ENCODE data around the gene UMODL1.

The UMODL1 gene

GRCh38 chr21:42143111-42143510 lies 72.0 kb downstream of the UMODL1 start:
- Mint-ChIP-seq H3K4me1 (peaks cover 19% of the 10 kb centered on the region), H3K36me3 (ENCODE audit: low read depth) (no peaks in the 10 kb centered on the region), H3K4me3 (no peak overlapping the region), H3K9me3 (no peaks in the 10 kb centered on the region), H3K27ac (no peak overlapping the region), H3K27me3 (ENCODE audit: low read depth, poor library complexity) (no peaks in the 10 kb centered on the region)
- TF ChIP-seq CTCF (IDR thresholded peaks at IDR 0.05) = no peak
- DNase-seq = no peak

- no peak for DNase-seq
- Mint-ChIP-seq H3K4me3 (no peak overlapping the region), H3K27ac (no peak overlapping the region), H3K4me1 (peaks cover 19% of the 10 kb centered on the region), H3K27me3 (ENCODE audit: low read depth, poor library complexity) (no peaks in the 10 kb centered on the region), H3K36me3 (ENCODE audit: low read depth) (no peaks in the 10 kb centered on the region), H3K9me3 (no peaks in the 10 kb centered on the region)
- TF ChIP-seq CTCF (IDR thresholded peaks at IDR 0.05) = no peak
These were observed 73.1 kb downstream of the UMODL1 start for GRCh38 chr21:42144221-42144620.

- no peaks in the 10 kb centered on the region for H3K36me3 Mint-ChIP-seq (ENCODE audit: low read depth)
- H3K27ac Mint-ChIP-seq = no peak overlapping the region
- H3K9me3 Mint-ChIP-seq = no peaks in the 10 kb centered on the region
- TF ChIP-seq CTCF (IDR thresholded peaks at IDR 0.05) = no peak
- no peaks in the 10 kb centered on the region for H3K27me3 Mint-ChIP-seq (ENCODE audit: low read depth, poor library complexity)
- H3K4me1 Mint-ChIP-seq = peaks cover 19% of the 10 kb centered on the region
- no peak overlapping the region for H3K4me3 Mint-ChIP-seq
- DNase-seq = no peak
These were observed 73.8 kb downstream of the UMODL1 start for GRCh38 chr21:42144679-42145568.

- H3K4me1 Mint-ChIP-seq = peaks cover 19% of the 10 kb centered on the region
- TF ChIP-seq CTCF (IDR thresholded peaks at IDR 0.05) = peak; percentile 78
- no peak overlapping the region for H3K27ac Mint-ChIP-seq
- no peak overlapping the region for H3K4me3 Mint-ChIP-seq
- no peaks in the 10 kb centered on the region for H3K36me3 Mint-ChIP-seq (ENCODE audit: low read depth)
- H3K27me3 Mint-ChIP-seq (ENCODE audit: low read depth, poor library complexity) = peaks cover 3% of the 10 kb centered on the region
- DNase-seq = peak; percentile 68
- no peaks in the 10 kb centered on the region for H3K9me3 Mint-ChIP-seq
These were observed 74.6 kb downstream of the UMODL1 start for GRCh38 chr21:42145569-42146272.

GRCh38 chr21:42146273-42146805 lies 75.2 kb downstream of the UMODL1 start:
- H3K36me3 Mint-ChIP-seq (ENCODE audit: low read depth) = no peaks in the 10 kb centered on the region
- H3K4me1 Mint-ChIP-seq = peaks cover 24% of the 10 kb centered on the region
- H3K4me3 Mint-ChIP-seq = no peak overlapping the region
- no peak overlapping the region for H3K27ac Mint-ChIP-seq
- peaks cover 3% of the 10 kb centered on the region for H3K27me3 Mint-ChIP-seq (ENCODE audit: low read depth, poor library complexity)
- no peak for DNase-seq
- no peaks in the 10 kb centered on the region for H3K9me3 Mint-ChIP-seq
- TF ChIP-seq CTCF (IDR thresholded peaks at IDR 0.05) = no peak
